H1 (cell line): ENCODE data around the gene GPR155. TPM values are rescaled to one million over a fixed set of nuclear protein-coding genes. Genes with fewer than 3 reads are reported as not detected.

Source experiments
- CTCF ChIA-PET: fragments of 300-600 bp; sonication (Branson Sonifier 250); formaldehyde crosslinking; loops from one replicate; lab custom pipeline; 2021; ENCODE audit not compliant: partially characterized antibody; lab: Charles Lee
- POLR2A ChIA-PET: fragments of 300-600 bp; sonication (Branson Sonifier 250); formaldehyde crosslinking; loops from one replicate; lab custom pipeline; 2021; ENCODE audit warnings: inconsistent platforms; ENCODE audit not compliant: partially characterized antibody; lab: Charles Lee
- DNase-seq, 2 experiments: peaks; one replicate each; pipeline versions ENCODE4 v3.0.0 to v3.0.0-alpha.2; 2010 to 2022; ENCODE audit warnings: low spot score in 2 of 2, low read depth in 1 of 2, mixed read lengths in 1 of 2
- FAIRE-seq: peaks from 2 replicates; lab custom pipeline; 2011; peaks lifted over from hg19 to GRCh38; lab: Jason Lieb, UNC
- H2AFZ ChIP-seq: 2 replicates; pipeline ENCODE4 v1.8.1; 2012; ENCODE audit warnings: low read length, inconsistent platforms
- H2AK5ac ChIP-seq: 2 replicates; pipeline ENCODE4 v1.6.1; 2013; ENCODE audit warnings: low read depth, low read length
- H2BK120ac ChIP-seq: replicated peaks from 2 replicates; pipeline ENCODE3; 2013; ENCODE audit warnings: low read depth, low read length, inconsistent platforms
- H2BK12ac ChIP-seq: 2 replicates; pipeline ENCODE4 v1.6.1; 2013; ENCODE audit warnings: low read depth, low read length
- H2BK15ac ChIP-seq: 2 replicates; pipeline ENCODE4 v1.6.1; 2013; ENCODE audit warnings: low read length
- H2BK20ac ChIP-seq: 2 replicates; pipeline ENCODE4 v1.6.1; 2013; ENCODE audit warnings: low read length
- H2BK5ac ChIP-seq: 2 replicates; pipeline ENCODE4 v1.6.1; 2013; ENCODE audit warnings: low read depth, low read length
- H3K14ac ChIP-seq: 2 replicates; pipeline ENCODE4 v1.6.1; 2013; ENCODE audit warnings: inconsistent platforms; ENCODE audit not compliant: insufficient read length
- H3K18ac ChIP-seq: 2 replicates; pipeline ENCODE4 v1.6.1; 2013; ENCODE audit warnings: low read length; ENCODE audit errors: extremely low read depth
- H3K23ac ChIP-seq: 2 replicates; pipeline ENCODE4 v1.6.1; 2013; ENCODE audit warnings: inconsistent platforms; ENCODE audit not compliant: insufficient read length
- H3K23me2 ChIP-seq: 2 replicates; pipeline ENCODE4 v1.6.1; 2013; ENCODE audit warnings: low read depth, low read length
- H3K27ac ChIP-seq: 2 replicates; pipeline ENCODE4 v1.6.1; 2011; ENCODE audit warnings: low read depth, low read length, inconsistent platforms
- H3K27me3 ChIP-seq, 4 experiments: replicated peaks in 1 of 4; 1 replicate in 1 of 4; 2 replicates in 3 of 4; pipeline versions ENCODE4 v1.6.1 to v1.8.1; 2011 to 2013; ENCODE audit warnings: low read length in 3 of 4, mild to moderate bottlenecking in 3 of 4, inconsistent platforms in 2 of 4, mixed read lengths in 2 of 4, moderate library complexity in 1 of 4; ENCODE audit not compliant: control insufficient read depth in 3 of 4, insufficient read depth in 3 of 4; ENCODE audit errors: extremely low read depth in 1 of 4
- H3K36me3 ChIP-seq, 4 experiments: 2 replicates each; pipeline versions ENCODE4 v1.6.1 to v1.8.1; 2011 to 2013; ENCODE audit warnings: mild to moderate bottlenecking in 4 of 4, low read length in 3 of 4, moderate library complexity in 2 of 4, control low read depth in 1 of 4, inconsistent platforms in 1 of 4; ENCODE audit not compliant: insufficient read depth in 4 of 4, control insufficient read depth in 2 of 4
- H3K4ac ChIP-seq: replicated peaks from 2 replicates; pipeline ENCODE3; 2013; ENCODE audit warnings: low read length, low read depth, mixed read lengths, inconsistent platforms; ENCODE audit not compliant: insufficient read length
- H3K4me1 ChIP-seq, 4 experiments: replicated peaks in 1 of 4; 1 replicate in 1 of 4; 2 replicates in 3 of 4; pipeline versions ENCODE4 v1.6.1 to v1.8.1; 2011 to 2013; ENCODE audit warnings: low read length in 3 of 4, inconsistent platforms in 2 of 4, mixed read lengths in 1 of 4; ENCODE audit not compliant: insufficient read depth in 4 of 4, control insufficient read depth in 3 of 4
- H3K4me2 ChIP-seq, 2 experiments: 2 replicates each; pipeline versions ENCODE4 v1.6.1 to v1.8.1; 2011 to 2013; ENCODE audit warnings: low read depth in 2 of 2, low read length in 2 of 2, control low read depth in 1 of 2, inconsistent platforms in 1 of 2, mild to moderate bottlenecking in 1 of 2; ENCODE audit not compliant: insufficient read depth in 1 of 2
- H3K4me3 ChIP-seq, 4 experiments: fragments of 200-600, 300-600 bp in 1 of 4; sonication (generic), shearing (Covaris generic), sonication (Bioruptor Twin) in 1 of 4; 2 replicates each; pipeline versions ENCODE4 v1.5.1 to v1.8.1; 2011 to 2016; ENCODE audit warnings: low read length in 4 of 4, low read depth in 3 of 4, control low read depth in 2 of 4, inconsistent platforms in 2 of 4, mild to moderate bottlenecking in 2 of 4, mixed read lengths in 1 of 4, moderate library complexity in 1 of 4; ENCODE audit not compliant: insufficient read depth in 2 of 4; ENCODE audit errors: extremely low read depth in 1 of 4
- H3K56ac ChIP-seq: replicated peaks from 2 replicates; pipeline ENCODE3; 2013; ENCODE audit warnings: low read depth, mild to moderate bottlenecking, mixed read lengths, low read length, inconsistent platforms; ENCODE audit not compliant: insufficient read length
- H3K79me1 ChIP-seq: 2 replicates; pipeline ENCODE4 v1.6.1; 2013; ENCODE audit warnings: low read depth, low read length, control low read depth
- H3K79me2 ChIP-seq, 2 experiments: 2 replicates each; pipeline versions ENCODE4 v1.6.1 to v1.8.1; 2012 to 2013; ENCODE audit warnings: low read length in 2 of 2, mild to moderate bottlenecking in 2 of 2, inconsistent platforms in 1 of 2; ENCODE audit not compliant: insufficient read depth in 2 of 2, control insufficient read depth in 1 of 2
- H3K9ac ChIP-seq, 4 experiments: replicated peaks in 1 of 4; 1 replicate in 1 of 4; 2 replicates in 3 of 4; pipeline versions ENCODE4 v1.6.1 to v1.8.1; 2011 to 2013; ENCODE audit warnings: low read depth in 3 of 4, low read length in 3 of 4, control low read depth in 2 of 4, mild to moderate bottlenecking in 2 of 4, moderate library complexity in 2 of 4, inconsistent platforms in 1 of 4; ENCODE audit errors: extremely low read depth in 1 of 4
- H3K9me3 ChIP-seq, 2 experiments: 2 replicates each; pipeline versions ENCODE4 v1.6.1 to v1.8.1; 2012 to 2013; ENCODE audit warnings: mild to moderate bottlenecking in 2 of 2, moderate library complexity in 2 of 2, control low read depth in 1 of 2, inconsistent platforms in 1 of 2, low read depth in 1 of 2, low read length in 1 of 2, mixed read lengths in 1 of 2; ENCODE audit not compliant: insufficient read depth in 2 of 2
- H4K20me1 ChIP-seq, 2 experiments: replicated peaks in 1 of 2; 2 replicates each; pipeline versions ENCODE3 to v1.8.1; 2011 to 2013; ENCODE audit warnings: inconsistent platforms in 2 of 2, low read length in 2 of 2, mild to moderate bottlenecking in 1 of 2; ENCODE audit not compliant: insufficient read depth in 2 of 2, control insufficient read depth in 1 of 2
- H4K5ac ChIP-seq: 2 replicates; pipeline ENCODE4 v1.6.1; 2013; ENCODE audit warnings: low read length, low read depth, mixed read lengths, inconsistent platforms; ENCODE audit not compliant: insufficient read length
- H4K8ac ChIP-seq: 2 replicates; pipeline ENCODE4 v1.8.0; 2013; ENCODE audit warnings: mild to moderate bottlenecking, moderate library complexity, low read length, inconsistent platforms; ENCODE audit not compliant: insufficient read depth; ENCODE audit errors: extremely low read depth
- H4K91ac ChIP-seq: replicated peaks from 2 replicates; pipeline ENCODE3; 2013; ENCODE audit warnings: low read length, mixed read lengths, inconsistent platforms; ENCODE audit not compliant: insufficient read length
- POU5F1 ChIP-seq: IDR thresholded peaks from 2 replicates; pipeline ENCODE4 v1.6.1; 2011; ENCODE audit warnings: low read depth, mild to moderate bottlenecking, low read length, moderate library complexity
- SIN3A ChIP-seq, 2 experiments: IDR thresholded peaks in 1 of 2; conservative IDR thresholded peaks in 1 of 2; 2 replicates each; pipeline ENCODE4 v1.6.1; 2011 to 2012; ENCODE audit warnings: low read length in 2 of 2, improper control_type of control experiment in 1 of 2, low read depth in 1 of 2, mild to moderate bottlenecking in 1 of 2
- WGBS, 2 experiments: shearing (Covaris generic) in 1 of 2; methylation state at CpG; one replicate each; pipeline versions ENCODE4 v1.1.6 to v1.1.7; 2013 to 2015; ENCODE audit warnings: low lambda C conversion rate in 2 of 2, mixed read lengths in 2 of 2, inconsistent platforms in 1 of 2, low coverage in 1 of 2, missing lambda C conversion rate in 1 of 2; ENCODE audit not compliant: insufficient replicate concordance in 2 of 2, insufficient coverage in 1 of 2, insufficient read length in 1 of 2; ENCODE audit errors: extremely low coverage in 1 of 2, missing lambda C conversion rate in 1 of 2; 5-methylcytosine and 5-hydroxymethylcytosine counted together
- polyA plus RNA-seq, 7 experiments: library from polyadenylated mRNA; depleted of rRNA in 3 of 7; stranded (reverse) in 5 of 7; unstranded in 2 of 7; fragments of >200 nt in 5 of 7; fragments of 200-250 nt in 2 of 7; gene quantifications; 1 replicate in 5 of 7; 2 replicates in 1 of 7; 4 replicates in 1 of 7; pipeline versions ENCODE4 v1.2.1 to v1.2.3, GENCODE V29; 2011 to 2013; ENCODE audit warnings: missing spikeins in 2 of 7, mixed read lengths in 2 of 7
- total RNA-seq: library from RNA; stranded (reverse); fragmentation: NEBNext Ultra II Directional; extraction: Animal tissue kit (Norgen Biotek cat#: 25700); gene quantifications from 2 replicates; pipeline ENCODE4 v1.2.1, GENCODE V29; 2021
- TF ChIP-seq, protein P1 (sequence below): IDR thresholded peaks from 2 replicates; pipeline ENCODE4 v1.6.1; 2012; ENCODE audit warnings: low read length, inconsistent platforms

The GPR155 gene
- total and polyA plus RNA-seq, 2 of the 8 experiments (the other 6 are each of a cell fraction or from before 2014, with no cell fraction given): 0.26 to 2.1 TPM

DNA sequence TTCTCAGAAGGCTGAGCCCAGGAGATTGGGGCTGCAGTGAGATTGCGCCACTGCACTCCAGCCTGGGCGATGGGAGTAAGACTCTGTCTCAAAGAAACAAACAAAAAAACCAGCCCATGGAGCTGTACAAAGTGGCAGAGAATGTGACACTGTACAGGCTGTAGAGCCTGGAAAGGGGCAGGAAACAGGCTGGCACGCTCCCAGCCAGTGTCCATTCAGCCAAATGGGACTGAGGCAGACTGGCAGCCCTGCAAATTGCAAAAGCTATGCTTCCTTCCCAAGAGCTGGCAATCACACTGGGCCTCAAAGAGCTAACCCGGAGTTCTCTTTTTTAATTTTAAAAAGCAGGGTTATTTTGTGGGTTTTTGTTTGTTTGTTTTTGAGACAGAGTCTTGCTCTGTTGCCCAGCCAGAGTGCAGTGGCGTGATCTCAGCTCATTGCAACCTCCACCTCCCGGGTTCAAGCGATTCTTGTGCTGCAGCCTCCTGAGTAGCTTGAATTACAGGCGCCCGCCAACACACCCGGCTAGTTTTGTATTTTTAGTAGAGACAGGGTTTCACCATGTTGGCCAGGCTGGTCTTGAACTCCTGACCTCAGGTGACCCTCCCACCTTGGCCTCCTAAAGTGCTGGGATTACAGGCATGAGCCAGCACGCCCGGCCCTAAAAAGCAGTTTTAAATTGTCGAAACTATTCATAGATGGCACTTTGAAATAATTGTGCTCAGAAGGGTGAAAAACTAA lies 48.5 kb downstream of the GPR155 start:
- H2BK5ac ChIP-seq: no peak overlapping the region
- no peak overlapping the region for H3K27ac ChIP-seq
- H3K4ac ChIP-seq: no peak overlapping the region
- no peak overlapping the region for H3K18ac ChIP-seq
- ChIA-PET POLR2A (no interaction called here), CTCF (no interaction called here)
- no peaks in the 10 kb centered on the region for H3K36me3 ChIP-seq
- no peak overlapping the region for H4K91ac ChIP-seq
- H2BK20ac ChIP-seq: no peak overlapping the region
- H3K9ac ChIP-seq: no peak overlapping the region
- no peak overlapping the region for H2AK5ac ChIP-seq
- H4K5ac ChIP-seq: no peak overlapping the region
- no peak overlapping the region for H3K4me3 ChIP-seq
- no peak overlapping the region for H2BK15ac ChIP-seq
- no peaks in the 10 kb centered on the region for H3K79me2 ChIP-seq
- no peak for TF ChIP-seq POU5F1
- TF ChIP-seq SIN3A (conservative IDR thresholded peaks at IDR 0.05 in 1 of 2, IDR thresholded peaks at IDR 0.05 in 1 of 2; ENCODE audit: low read depth in 1 of 2, low read length in 2 of 2): no peak
- TF ChIP-seq, protein P1, sequence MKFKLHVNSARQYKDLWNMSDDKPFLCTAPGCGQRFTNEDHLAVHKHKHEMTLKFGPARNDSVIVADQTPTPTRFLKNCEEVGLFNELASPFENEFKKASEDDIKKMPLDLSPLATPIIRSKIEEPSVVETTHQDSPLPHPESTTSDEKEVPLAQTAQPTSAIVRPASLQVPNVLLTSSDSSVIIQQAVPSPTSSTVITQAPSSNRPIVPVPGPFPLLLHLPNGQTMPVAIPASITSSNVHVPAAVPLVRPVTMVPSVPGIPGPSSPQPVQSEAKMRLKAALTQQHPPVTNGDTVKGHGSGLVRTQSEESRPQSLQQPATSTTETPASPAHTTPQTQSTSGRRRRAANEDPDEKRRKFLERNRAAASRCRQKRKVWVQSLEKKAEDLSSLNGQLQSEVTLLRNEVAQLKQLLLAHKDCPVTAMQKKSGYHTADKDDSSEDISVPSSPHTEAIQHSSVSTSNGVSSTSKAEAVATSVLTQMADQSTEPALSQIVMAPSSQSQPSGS: no peak
- TF ChIP-seq, all 59 proteins: peak for 0
- H3K23me2 ChIP-seq: no peaks in the 10 kb centered on the region
- H3K14ac ChIP-seq: no peak overlapping the region
- no peaks in the 10 kb centered on the region for H3K4me1 ChIP-seq
- no peak overlapping the region for H3K23ac ChIP-seq
- DNase-seq: no peak
- no peaks in the 10 kb centered on the region for H3K27me3 ChIP-seq
- no peaks in the 10 kb centered on the region for H4K20me1 ChIP-seq
- 85% methylated on average over 13 of the region's 13 CpGs; no CpG with 5 or more reads in 1 of the 2 experiments for WGBS, 2 experiments
- H2AFZ ChIP-seq: no peak overlapping the region
- FAIRE-seq: no peak
- H3K56ac ChIP-seq: no peak overlapping the region
- H2BK12ac ChIP-seq: no peak overlapping the region
- H3K9me3 ChIP-seq: no peaks in the 10 kb centered on the region
- H2BK120ac ChIP-seq: no peak overlapping the region
- no peak overlapping the region for H4K8ac ChIP-seq
- no peak overlapping the region for H3K4me2 ChIP-seq
- no peaks in the 10 kb centered on the region for H3K79me1 ChIP-seq
